Skeletal muscle cell (primary cell): ENCODE data around the gene CD82.
"Not testable (repeated sequence)": the region's sequence is repeated elsewhere in the genome, so short reads cannot be mapped to it uniquely, and the experiment has no call there.

Source experiments
- DNase-seq: peaks from one replicate; pipeline ENCODE4 v3.0.0-alpha.2; 2010; ENCODE audit warnings: low read depth
- H3K4me3 ChIP-seq: 2 replicates; pipeline ENCODE4 v1.5.1; 2011; ENCODE audit warnings: low read depth, mild to moderate bottlenecking, control low read depth, low read length, moderate library complexity

The CD82 gene

GRCh38 chr11:44647255-44647955 lies 81.9 kb downstream of the CD82 start:
- not testable (repeated sequence) for DNase-seq, H3K4me3 ChIP-seq

GRCh38 chr11:44648109-44648508 lies 82.6 kb downstream of the CD82 start:
- no peak overlapping the region for H3K4me3 ChIP-seq
- no peak for DNase-seq

- H3K4me3 ChIP-seq = no peak overlapping the region
- DNase-seq = no peak
These were observed 86.2 kb downstream of the CD82 start for GRCh38 chr11:44651535-44652155.

- DNase-seq = no peak
- no peak overlapping the region for H3K4me3 ChIP-seq
These were observed 87.6 kb downstream of the CD82 start for GRCh38 chr11:44652901-44653644.

GRCh38 chr11:44654057-44654456 lies 88.6 kb downstream of the CD82 start:
- H3K4me3 ChIP-seq = no peak overlapping the region
- DNase-seq = no peak

GRCh38 chr11:44654596-44654995 lies 89.1 kb downstream of the CD82 start:
- H3K4me3 ChIP-seq = no peak overlapping the region
- DNase-seq = no peak

- DNase-seq = no peak
- H3K4me3 ChIP-seq = no peak overlapping the region
These were observed 92.5 kb downstream of the CD82 start for GRCh38 chr11:44657836-44658505.

- H3K4me3 ChIP-seq = no peak overlapping the region
- DNase-seq = no peak
These were observed 93.0 kb downstream of the CD82 start for GRCh38 chr11:44658506-44658850.

- no peak overlapping the region for H3K4me3 ChIP-seq
- DNase-seq = no peak
These were observed 94.2 kb downstream of the CD82 start for GRCh38 chr11:44659641-44660040.

GRCh38 chr11:44660535-44660934 lies 95.1 kb downstream of the CD82 start:
- H3K4me3 ChIP-seq = not testable (repeated sequence)

GRCh38 chr11:44661311-44661717 lies 95.9 kb downstream of the CD82 start:
- H3K4me3 ChIP-seq = no peak overlapping the region
- no peak for DNase-seq

More at GRCh38 chr11:44660535-44660934, 95.1 kb downstream of the CD82 start:
- not testable (repeated sequence) for DNase-seq
